Lung (tissue), 12 donors: ENCODE data around the gene SPATA31D1. TPM values are rescaled to one million over a fixed set of nuclear protein-coding genes. Genes with fewer than 3 reads are reported as not detected.

ENCODE experiments used
- ATAC-seq: fragments of 200-7000 bp; cut with Tn5 transposase; one replicate; pipeline ENCODE4 v1.9.1; 2020; ENCODE audit warnings: moderate number of reproducible peaks; ENCODE audit not compliant: insufficient read depth, low FRiP score
- DNase-seq, 3 donors: peaks; one replicate each; pipeline ENCODE4 v3.0.0-alpha.2; 2013 to 2017
- H3K27ac ChIP-seq, 2 donors: one replicate each; pipeline ENCODE4 v1.5.1; 2013; ENCODE audit warnings: mild to moderate bottlenecking in 2 of 2, moderate library complexity in 2 of 2, control low read depth in 1 of 2, inconsistent platforms in 1 of 2, low read depth in 1 of 2, low read length in 1 of 2
- H3K27me3 ChIP-seq, 3 donors: one replicate each; pipeline ENCODE4 v1.5.1; 2013; ENCODE audit warnings: low read length in 2 of 3; ENCODE audit not compliant: control insufficient read depth in 3 of 3, insufficient read depth in 3 of 3
- H3K36me3 ChIP-seq, 4 donors: one replicate each; pipeline ENCODE4 v1.5.1; 2013; ENCODE audit warnings: low read length in 4 of 4, mild to moderate bottlenecking in 1 of 4, moderate library complexity in 1 of 4; ENCODE audit not compliant: control insufficient read depth in 4 of 4, insufficient read depth in 4 of 4
- H3K4me1 ChIP-seq, 5 donors: one replicate each; pipeline ENCODE4 v1.5.1; 2013; ENCODE audit warnings: low read length in 5 of 5, mild to moderate bottlenecking in 2 of 5, moderate library complexity in 1 of 5; ENCODE audit not compliant: control insufficient read depth in 5 of 5, insufficient read depth in 5 of 5
- H3K4me3 ChIP-seq: one replicate; pipeline ENCODE4 v1.5.1; 2013; ENCODE audit warnings: mild to moderate bottlenecking, control low read depth, moderate library complexity
- H3K9ac ChIP-seq, 2 donors: one replicate each; pipeline ENCODE4 v1.5.1; 2013; ENCODE audit warnings: low read length in 2 of 2, control low read depth in 1 of 2; ENCODE audit not compliant: insufficient read depth in 1 of 2
- H3K9me3 ChIP-seq, 4 donors: one replicate each; pipeline ENCODE4 v1.5.1; 2013; ENCODE audit warnings: low read length in 3 of 4, mild to moderate bottlenecking in 1 of 4, moderate library complexity in 1 of 4; ENCODE audit not compliant: control insufficient read depth in 4 of 4, insufficient read depth in 3 of 4
- CTCF ChIP-seq: IDR thresholded peaks from 2 replicates; pipeline ENCODE4 v1.5.1; 2012; ENCODE audit warnings: mild to moderate bottlenecking; ENCODE audit errors: control extremely low read depth, extremely low read depth
- WGBS, 2 donors: extraction: QIAGEN DNeasy Blood & Tissue Kit; methylation state at CpG; one replicate each; pipeline ENCODE4 v1.1.7; 2013; 5-methylcytosine and 5-hydroxymethylcytosine counted together
- polyA plus RNA-seq, 2 donors: library from polyadenylated mRNA; stranded (reverse); fragments of 200-250 nt; gene quantifications; one replicate each; pipeline ENCODE4 v1.2.1, GENCODE V29; 2013
- total RNA-seq, 2 donors: library from RNA; depleted of rRNA in 1 of 2; stranded (reverse); fragments of >200 nt in 1 of 2; gene quantifications; one replicate each; pipeline ENCODE4 v1.2.1, GENCODE V29; 2014 to 2021
- donor health status: control.
- donor health status: control.
- donor health status: Bipolar disorder and iron deficiency.
- donor health status: healthy.
- donor health status: DM: yes; HTN: yes; CAD: no.

SPATA31D1 gene
- total and polyA plus RNA-seq, 4 donors: not detected

GRCh38 chr9:82034956-82035731, 46.6 kb downstream of the SPATA31D1 start:
- H3K27ac ChIP-seq: no peak overlapping the region
- ATAC-seq: no peak
- DNase-seq: peak in 2 of 3 donors; percentile 32 to 49
- 79 to 82% methylated on average over 5 of the region's 5 CpGs for WGBS, 2 donors
- peaks cover 0 to 20% (median 0%) of the 10 kb centered on the region in 5 donors for H3K4me1 ChIP-seq
- no peak for TF ChIP-seq CTCF
- H3K9ac ChIP-seq: no peak overlapping the region
- no peaks in the 10 kb centered on the region for H3K36me3 ChIP-seq
- H3K27me3 ChIP-seq: no peaks in the 10 kb centered on the region
- no peak overlapping the region for H3K4me3 ChIP-seq
- no peaks in the 10 kb centered on the region for H3K9me3 ChIP-seq

- Histone ChIP-seq H3K9me3 (no peaks in the 10 kb centered on the region), H3K9ac (no peak overlapping the region), H3K36me3 (no peaks in the 10 kb centered on the region), H3K27ac (no peak overlapping the region), H3K4me1 (peaks cover 0 to 20% (median 0%) of the 10 kb centered on the region in 5 donors), H3K27me3 (no peaks in the 10 kb centered on the region), H3K4me3 (no peak overlapping the region)
- no peak for ATAC-seq
- no peak for TF ChIP-seq CTCF
- DNase-seq: no peak
- WGBS, 2 donors: 92 to 95% methylated on average over 4 of the region's 4 CpGs
Measured at GRCh38 chr9:82036086-82036485, 47.5 kb downstream of the SPATA31D1 start.

GRCh38 chr9:82037126-82037525, 48.6 kb downstream of the SPATA31D1 start:
- no peaks in the 10 kb centered on the region for H3K27me3 ChIP-seq

More at GRCh38 chr9:82037126-82037525, 48.6 kb downstream of the SPATA31D1 start:
- no peak overlapping the region for H3K27ac ChIP-seq
- H3K4me1 ChIP-seq: peaks cover 0 to 13% (median 0%) of the 10 kb centered on the region in 5 donors
- H3K9ac ChIP-seq: no peak overlapping the region
- DNase-seq (no peak), ATAC-seq (no peak)
- H3K36me3 ChIP-seq: no peaks in the 10 kb centered on the region
- no peak overlapping the region for H3K4me3 ChIP-seq
- 72 to 79% methylated on average over 1 of the region's 1 CpG for WGBS, 2 donors
- no peaks in the 10 kb centered on the region for H3K9me3 ChIP-seq
- TF ChIP-seq CTCF: no peak
